Measurements from ENCODE around the gene ADA. TPM values are rescaled to one million over a fixed set of nuclear protein-coding genes. Genes with fewer than 3 reads are reported as not detected.

ADA gene
- total RNA-seq, 1 donor from 2014 or later: 67.5 TPM

GRCh38 chr20:44616604-44616964 lies 34.9 kb downstream of the ADA start:
- H3K27me3 Mint-ChIP-seq (ENCODE audit: low read depth, unreplicated experiment): no peaks in the 10 kb centered on the region
- H3K4me1 ChIP-seq (ENCODE audit: insufficient read depth, low read length): peaks cover 5% of the 10 kb centered on the region
- peaks cover 7% of the 10 kb centered on the region for H4K20me1 ChIP-seq (ENCODE audit: insufficient read depth, low read length)
- peaks cover 28% of the 10 kb centered on the region for H3K36me3 Mint-ChIP-seq (ENCODE audit: low read depth, unreplicated experiment)
- H3K27ac ChIP-seq (ENCODE audit: low read depth, low read length): no peak overlapping the region
- no peaks in the 10 kb centered on the region for H3K9me3 ChIP-seq (ENCODE audit: insufficient read depth, low read depth, low read length)
- H3K9me3 Mint-ChIP-seq (ENCODE audit: unreplicated experiment): peaks cover 2% of the 10 kb centered on the region
- peaks cover 14% of the 10 kb centered on the region for H3K4me1 Mint-ChIP-seq (ENCODE audit: low read depth, unreplicated experiment)
- no peaks in the 10 kb centered on the region for H3K79me2 ChIP-seq (ENCODE audit: insufficient read depth, low read length)
- no peak overlapping the region for H3K4me2 ChIP-seq (ENCODE audit: low read length)
- H3K36me3 ChIP-seq (ENCODE audit: insufficient read depth, low read length): no peaks in the 10 kb centered on the region
- TF ChIP-seq, protein P1, sequence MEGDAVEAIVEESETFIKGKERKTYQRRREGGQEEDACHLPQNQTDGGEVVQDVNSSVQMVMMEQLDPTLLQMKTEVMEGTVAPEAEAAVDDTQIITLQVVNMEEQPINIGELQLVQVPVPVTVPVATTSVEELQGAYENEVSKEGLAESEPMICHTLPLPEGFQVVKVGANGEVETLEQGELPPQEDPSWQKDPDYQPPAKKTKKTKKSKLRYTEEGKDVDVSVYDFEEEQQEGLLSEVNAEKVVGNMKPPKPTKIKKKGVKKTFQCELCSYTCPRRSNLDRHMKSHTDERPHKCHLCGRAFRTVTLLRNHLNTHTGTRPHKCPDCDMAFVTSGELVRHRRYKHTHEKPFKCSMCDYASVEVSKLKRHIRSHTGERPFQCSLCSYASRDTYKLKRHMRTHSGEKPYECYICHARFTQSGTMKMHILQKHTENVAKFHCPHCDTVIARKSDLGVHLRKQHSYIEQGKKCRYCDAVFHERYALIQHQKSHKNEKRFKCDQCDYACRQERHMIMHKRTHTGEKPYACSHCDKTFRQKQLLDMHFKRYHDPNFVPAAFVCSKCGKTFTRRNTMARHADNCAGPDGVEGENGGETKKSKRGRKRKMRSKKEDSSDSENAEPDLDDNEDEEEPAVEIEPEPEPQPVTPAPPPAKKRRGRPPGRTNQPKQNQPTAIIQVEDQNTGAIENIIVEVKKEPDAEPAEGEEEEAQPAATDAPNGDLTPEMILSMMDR (IDR thresholded peaks at IDR 0.05; ENCODE audit: insufficient read depth, low read depth, low read length): no peak
- no peak for TF ChIP-seq EZH2 (IDR thresholded peaks at IDR 0.05; ENCODE audit: insufficient read depth, low read length)
- FAIRE-seq (no peak), DNase-seq (ENCODE audit: low read depth) (no peak)
- no peak overlapping the region for H2AFZ ChIP-seq (ENCODE audit: low read depth, low read length)
- H3K4me3 ChIP-seq (ENCODE audit: insufficient read depth, low read depth, low read length): no peak overlapping the region
- H3K27me3 ChIP-seq (ENCODE audit: insufficient read depth, low read length): no peaks in the 10 kb centered on the region
- no peak overlapping the region for H3K27ac Mint-ChIP-seq (ENCODE audit: unreplicated experiment)
- no peak overlapping the region for H3K9ac ChIP-seq (ENCODE audit: low read length)
- no peak overlapping the region for H3K4me3 Mint-ChIP-seq (ENCODE audit: unreplicated experiment)

- Histone ChIP-seq H3K4me1 (ENCODE audit: insufficient read depth, low read length) (peaks cover 5% of the 10 kb centered on the region), H3K27me3 (ENCODE audit: insufficient read depth, low read length) (no peaks in the 10 kb centered on the region), H3K27ac (ENCODE audit: low read depth, low read length) (no peak overlapping the region), H3K9ac (ENCODE audit: low read length) (no peak overlapping the region), H3K4me2 (ENCODE audit: low read length) (no peak overlapping the region), H3K9me3 (ENCODE audit: insufficient read depth, low read depth, low read length) (no peaks in the 10 kb centered on the region), H3K4me3 (ENCODE audit: insufficient read depth, low read depth, low read length) (no peak overlapping the region), H2AFZ (ENCODE audit: low read depth, low read length) (no peak overlapping the region), H3K79me2 (ENCODE audit: insufficient read depth, low read length) (no peaks in the 10 kb centered on the region), H3K36me3 (ENCODE audit: insufficient read depth, low read length) (no peaks in the 10 kb centered on the region), H4K20me1 (ENCODE audit: insufficient read depth, low read length) (peaks cover 7% of the 10 kb centered on the region)
- TF ChIP-seq EZH2 (IDR thresholded peaks at IDR 0.05; ENCODE audit: insufficient read depth, low read length): no peak
- TF ChIP-seq, protein P1 (IDR thresholded peaks at IDR 0.05; ENCODE audit: insufficient read depth, low read depth, low read length): no peak
- H3K27me3 Mint-ChIP-seq (ENCODE audit: low read depth, unreplicated experiment): no peaks in the 10 kb centered on the region
- H3K4me3 Mint-ChIP-seq (ENCODE audit: unreplicated experiment): no peak overlapping the region
- no peak for DNase-seq (ENCODE audit: low read depth)
- peaks cover 14% of the 10 kb centered on the region for H3K4me1 Mint-ChIP-seq (ENCODE audit: low read depth, unreplicated experiment)
- no peak for FAIRE-seq
- H3K36me3 Mint-ChIP-seq (ENCODE audit: low read depth, unreplicated experiment): peaks cover 24% of the 10 kb centered on the region
- H3K27ac Mint-ChIP-seq (ENCODE audit: unreplicated experiment): no peak overlapping the region
- H3K9me3 Mint-ChIP-seq (ENCODE audit: unreplicated experiment): no peaks in the 10 kb centered on the region
These were observed 35.5 kb downstream of the ADA start for GRCh38 chr20:44615876-44616603.

- H3K9ac ChIP-seq (ENCODE audit: low read length): no peak overlapping the region
- DNase-seq (ENCODE audit: low read depth) (peak; percentile 8), FAIRE-seq (no peak)
- peaks cover 5% of the 10 kb centered on the region for H3K4me1 ChIP-seq (ENCODE audit: insufficient read depth, low read length)
- Mint-ChIP-seq H3K9me3 (ENCODE audit: unreplicated experiment) (no peaks in the 10 kb centered on the region), H3K27me3 (ENCODE audit: low read depth, unreplicated experiment) (no peaks in the 10 kb centered on the region), H3K4me3 (ENCODE audit: unreplicated experiment) (no peak overlapping the region), H3K4me1 (ENCODE audit: low read depth, unreplicated experiment) (peaks cover 14% of the 10 kb centered on the region), H3K36me3 (ENCODE audit: low read depth, unreplicated experiment) (peaks cover 17% of the 10 kb centered on the region), H3K27ac (ENCODE audit: unreplicated experiment) (peak overlapping the region; percentile 15)
- H3K27ac ChIP-seq (ENCODE audit: low read depth, low read length): no peak overlapping the region
- no peaks in the 10 kb centered on the region for H3K9me3 ChIP-seq (ENCODE audit: insufficient read depth, low read depth, low read length)
- H3K4me3 ChIP-seq (ENCODE audit: insufficient read depth, low read depth, low read length): no peak overlapping the region
- H3K27me3 ChIP-seq (ENCODE audit: insufficient read depth, low read length): no peaks in the 10 kb centered on the region
- H3K4me2 ChIP-seq (ENCODE audit: low read length): no peak overlapping the region
- no peaks in the 10 kb centered on the region for H3K79me2 ChIP-seq (ENCODE audit: insufficient read depth, low read length)
- H2AFZ ChIP-seq (ENCODE audit: low read depth, low read length): no peak overlapping the region
- H4K20me1 ChIP-seq (ENCODE audit: insufficient read depth, low read length): peaks cover 7% of the 10 kb centered on the region
- no peaks in the 10 kb centered on the region for H3K36me3 ChIP-seq (ENCODE audit: insufficient read depth, low read length)
- no peak for TF ChIP-seq EZH2 (IDR thresholded peaks at IDR 0.05; ENCODE audit: insufficient read depth, low read length)
- TF ChIP-seq, protein P1 (IDR thresholded peaks at IDR 0.05; ENCODE audit: insufficient read depth, low read depth, low read length): no peak
These were observed 36.2 kb downstream of the ADA start for GRCh38 chr20:44615169-44615791.
